Activated CD4-positive, CD25-positive, alpha-beta regulatory T cell treated with anti-CD3 and anti-CD28 coated beads, Interleukin-2, amount 50 U/mL, for 72 hours (primary cell): ENCODE measurements around the gene TNIK.

ENCODE experiments used
- DNase-seq: peaks from one replicate; pipeline ENCODE4 v3.0.0; 2021

TNIK gene

DNA sequence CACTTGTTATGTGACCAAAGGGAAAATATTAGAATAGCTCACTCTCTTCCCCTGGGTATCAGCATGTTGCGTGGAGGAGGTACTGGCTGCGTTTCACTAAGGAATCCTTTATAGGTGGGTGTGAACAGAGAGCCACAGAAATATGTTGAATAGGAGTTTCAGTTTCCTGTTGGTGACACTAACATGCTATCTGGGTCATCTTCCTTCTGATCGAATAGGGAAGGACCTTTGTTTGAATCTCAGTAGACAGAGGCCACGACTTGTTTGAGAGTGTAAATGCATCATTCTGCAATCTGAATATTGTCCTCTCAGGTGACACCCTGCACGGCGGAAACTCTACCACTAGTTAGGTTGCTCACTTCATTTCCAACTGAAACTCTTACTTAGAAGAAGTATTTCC lies 275.8 kb downstream of the TNIK start:
- DNase-seq: no peak

DNA sequence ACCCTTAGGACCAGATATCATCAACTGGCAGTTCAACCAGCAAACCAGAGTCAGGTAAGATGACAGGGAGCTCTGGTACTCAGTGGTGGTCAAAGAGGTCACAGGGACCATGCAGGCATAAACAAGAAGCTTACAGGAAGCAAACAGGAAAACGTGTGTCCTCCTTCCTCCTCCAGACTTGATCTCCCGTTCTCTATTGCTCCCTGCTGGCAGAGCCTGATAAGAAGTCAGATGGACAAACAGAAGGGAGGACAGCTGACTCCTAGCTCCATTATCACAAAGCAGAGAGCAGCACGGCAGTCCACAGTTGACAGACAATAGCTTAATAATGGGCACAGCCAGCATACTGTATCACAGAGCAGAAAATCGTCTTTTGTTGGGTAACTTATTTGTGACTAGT lies 277.2 kb downstream of the TNIK start:
- DNase-seq: no peak

GRCh38 chr3:171181907-171182690 lies 278.1 kb downstream of the TNIK start:
- no peak for DNase-seq

DNA sequence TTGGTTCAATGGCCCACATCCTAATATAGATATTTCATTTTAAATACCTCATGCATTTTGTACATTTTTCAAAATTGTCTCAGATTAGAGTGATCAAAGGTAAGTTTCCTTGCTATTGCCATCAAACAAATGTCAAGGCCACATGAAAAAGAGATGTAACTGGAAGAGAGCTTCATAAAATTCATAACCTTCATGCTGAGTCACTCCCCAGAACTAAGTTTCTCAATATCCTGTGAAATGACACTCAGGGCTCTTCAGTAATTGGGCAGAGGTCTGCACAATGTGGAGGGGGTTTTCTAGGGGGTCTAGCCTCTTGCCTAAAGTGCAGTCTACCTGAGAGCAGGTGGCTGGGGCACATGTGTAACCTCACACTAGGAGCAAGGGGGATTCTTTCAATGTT lies 281.5 kb downstream of the TNIK start:
- DNase-seq: no peak

DNA sequence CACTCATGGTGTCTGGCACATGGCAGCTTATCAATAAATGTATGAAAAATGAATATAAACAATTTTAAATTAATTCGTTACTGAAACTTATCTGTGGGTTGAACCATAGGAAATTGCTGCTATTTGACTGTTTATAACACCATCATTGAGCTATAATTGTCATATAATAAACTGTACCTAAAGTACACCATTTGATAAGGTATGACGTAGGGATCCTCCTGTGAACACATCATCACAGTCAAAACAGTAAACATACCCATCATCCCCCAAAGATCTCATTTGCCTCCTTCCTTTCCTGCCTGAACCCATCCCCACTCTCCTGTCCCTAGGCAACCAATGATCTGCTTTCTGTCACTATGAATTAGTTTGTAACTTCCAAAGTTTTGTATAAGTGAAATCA lies 282.7 kb downstream of the TNIK start:
- DNase-seq: no peak

GRCh38 chr3:171177056-171177455 lies 283.1 kb downstream of the TNIK start:
- no peak for DNase-seq

DNA sequence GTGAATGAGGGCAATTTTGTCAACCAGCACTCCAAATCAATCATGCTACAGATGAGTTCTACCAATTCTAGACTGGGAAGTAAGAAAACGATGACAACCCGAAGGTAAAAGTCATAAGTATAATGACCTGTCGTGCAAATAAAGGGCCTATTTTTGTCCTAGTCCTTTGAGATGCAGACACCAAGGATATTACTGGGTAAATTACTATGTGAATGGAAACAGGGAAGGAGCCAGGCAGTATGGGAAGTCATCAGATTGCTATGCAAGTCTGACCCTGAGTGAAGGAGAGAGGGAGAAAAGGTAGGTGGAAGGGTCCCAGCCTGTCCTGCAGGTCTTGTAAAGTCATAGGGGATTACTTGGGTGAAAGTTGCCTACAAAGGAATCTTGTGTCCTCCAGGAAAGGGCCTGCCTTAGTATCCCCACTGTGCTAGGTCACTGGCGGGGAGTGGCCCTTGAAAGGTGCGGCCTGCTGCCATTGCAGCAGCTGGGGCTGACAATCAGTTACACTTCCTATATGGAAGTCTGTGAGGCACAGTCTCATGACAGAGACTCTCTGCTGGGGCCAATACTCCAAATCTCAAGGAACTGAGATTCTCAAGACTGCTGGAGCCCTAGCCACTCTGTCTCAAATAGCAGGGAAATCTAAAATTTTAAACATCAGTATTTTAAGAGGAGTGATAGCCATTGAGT lies 283.8 kb downstream of the TNIK start:
- DNase-seq: no peak

DNA sequence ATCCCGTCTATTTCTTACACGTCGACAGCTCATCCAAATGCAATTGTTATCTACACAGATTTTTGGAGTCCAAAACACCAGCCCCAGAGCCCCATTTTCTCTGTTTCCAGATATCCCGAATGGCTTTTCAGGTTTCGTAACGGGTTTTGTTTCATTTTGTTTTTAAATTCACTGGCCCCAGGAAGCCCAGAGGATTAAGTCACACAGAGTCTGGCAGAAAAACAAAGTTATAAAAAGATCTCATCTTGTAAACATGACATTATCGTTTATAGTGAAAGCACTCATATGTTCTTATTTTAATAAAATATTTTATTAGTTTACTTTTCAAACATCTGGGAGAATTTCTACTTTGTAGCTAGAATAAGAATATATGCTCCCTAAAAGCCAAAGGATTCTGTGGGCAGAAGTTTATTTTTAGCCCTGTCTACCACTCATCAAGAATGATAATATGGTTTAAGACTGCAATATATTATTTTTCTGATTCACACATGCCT lies 284.4 kb downstream of the TNIK start:
- no peak for DNase-seq

- DNase-seq: no peak
Measured at GRCh38 chr3:171173736-171174135, 286.5 kb downstream of the TNIK start.

GRCh38 chr3:171172070-171172469 lies 288.1 kb downstream of the TNIK start:
- DNase-seq: no peak

- no peak for DNase-seq
Measured at GRCh38 chr3:171169866-171170265, 290.3 kb downstream of the TNIK start.

DNA sequence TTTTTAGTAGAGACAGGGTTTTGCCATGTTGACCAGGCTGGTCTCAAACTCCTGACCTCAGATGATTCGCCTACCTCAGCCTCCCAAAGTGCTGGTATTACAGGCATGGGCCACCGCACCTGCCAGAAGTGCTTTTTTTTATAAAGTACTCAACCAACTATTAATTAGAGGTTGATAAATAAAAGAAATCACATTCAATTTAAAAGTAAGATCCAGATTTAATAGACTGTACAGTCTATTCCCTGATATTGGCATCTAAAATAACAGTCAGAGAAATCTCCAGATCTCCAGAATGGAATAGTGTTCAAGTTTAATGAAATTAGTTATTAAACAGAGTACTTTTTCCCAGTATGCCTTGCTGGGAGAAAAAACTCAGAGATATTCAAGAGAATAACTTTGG lies 290.8 kb downstream of the TNIK start:
- no peak for DNase-seq

GRCh38 chr3:171168551-171168950 lies 291.7 kb downstream of the TNIK start:
- DNase-seq: no peak

GRCh38 chr3:171168086-171168485 lies 292.1 kb downstream of the TNIK start:
- DNase-seq: no peak

DNA sequence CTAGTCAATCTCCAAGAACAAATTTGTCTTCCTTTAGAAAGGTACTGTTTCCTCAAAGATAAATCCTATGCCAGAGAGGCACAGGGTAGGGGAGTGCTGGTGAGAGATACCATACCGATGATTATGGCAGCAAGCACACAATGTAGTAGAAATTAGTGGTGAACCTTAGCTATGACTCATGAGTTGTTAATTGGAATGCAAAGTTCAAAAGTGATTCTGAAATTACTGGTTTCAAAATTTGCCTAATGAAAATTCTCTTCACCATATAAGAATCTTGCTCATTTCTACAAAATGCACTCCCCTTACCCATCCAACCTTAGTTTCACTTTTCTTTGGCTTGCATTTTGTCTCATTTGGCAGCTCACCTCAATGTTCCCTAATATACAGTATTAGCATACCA lies 294.2 kb downstream of the TNIK start:
- DNase-seq: no peak

DNA sequence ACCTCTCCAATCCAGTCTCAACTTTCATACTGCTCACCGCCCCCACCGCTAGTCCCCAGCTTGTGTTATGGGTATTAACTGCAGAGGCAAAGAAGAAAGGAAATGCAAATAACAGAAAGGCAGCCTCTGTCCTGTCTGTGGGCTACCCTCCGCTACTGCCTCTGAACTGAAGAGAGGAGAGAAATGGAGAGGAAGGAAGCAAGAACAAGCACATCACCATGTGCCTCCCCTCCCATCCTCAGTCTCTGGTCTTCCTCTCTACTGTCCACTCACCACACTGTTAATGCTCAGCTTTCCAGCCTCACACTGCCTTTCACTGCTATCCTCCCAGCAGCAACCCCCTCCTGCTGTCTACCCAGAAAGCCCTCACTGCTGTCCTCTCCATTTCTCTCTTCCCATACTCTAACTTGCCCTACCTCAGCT lies 294.7 kb downstream of the TNIK start:
- no peak for DNase-seq

GRCh38 chr3:171164067-171164465 lies 296.1 kb downstream of the TNIK start:
- no peak for DNase-seq

GRCh38 chr3:171163101-171164066 lies 296.8 kb downstream of the TNIK start:
- no peak for DNase-seq

DNA sequence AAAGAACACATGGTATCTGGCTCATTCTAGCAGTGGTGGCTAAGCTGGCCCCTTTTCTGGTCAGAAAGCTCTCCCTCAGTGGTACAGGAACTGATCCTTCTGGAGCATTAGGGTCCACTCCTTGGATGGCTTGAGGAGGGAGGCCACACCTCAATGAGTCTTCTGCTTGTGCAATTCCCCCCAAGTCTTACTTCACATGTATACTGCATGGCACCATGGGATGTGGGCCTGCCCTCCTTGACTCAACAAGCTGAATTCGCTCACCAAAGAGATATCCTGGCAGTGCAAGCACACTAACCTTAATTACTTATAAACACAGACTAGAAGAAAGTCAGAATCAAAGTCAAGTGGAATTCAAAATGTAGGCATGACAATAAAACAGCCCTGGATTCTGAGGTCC lies 299.9 kb downstream of the TNIK start:
- no peak for DNase-seq

DNA sequence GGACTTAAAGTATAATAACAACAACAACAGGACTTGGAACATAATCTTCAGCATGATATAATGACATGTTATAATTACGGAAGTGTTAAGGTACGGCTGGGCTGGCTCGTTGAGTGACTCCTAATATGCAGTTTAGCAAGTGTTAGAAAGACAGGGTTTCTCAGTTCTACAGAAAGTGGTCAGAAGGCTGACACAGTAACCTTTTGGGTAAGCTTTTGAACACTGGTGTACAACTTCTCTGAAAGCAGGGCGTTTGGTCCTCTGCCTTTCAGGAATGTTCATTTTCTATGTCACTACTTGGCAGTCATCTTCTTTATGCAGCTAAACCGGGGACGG lies 300.4 kb downstream of the TNIK start:
- DNase-seq: no peak

DNA sequence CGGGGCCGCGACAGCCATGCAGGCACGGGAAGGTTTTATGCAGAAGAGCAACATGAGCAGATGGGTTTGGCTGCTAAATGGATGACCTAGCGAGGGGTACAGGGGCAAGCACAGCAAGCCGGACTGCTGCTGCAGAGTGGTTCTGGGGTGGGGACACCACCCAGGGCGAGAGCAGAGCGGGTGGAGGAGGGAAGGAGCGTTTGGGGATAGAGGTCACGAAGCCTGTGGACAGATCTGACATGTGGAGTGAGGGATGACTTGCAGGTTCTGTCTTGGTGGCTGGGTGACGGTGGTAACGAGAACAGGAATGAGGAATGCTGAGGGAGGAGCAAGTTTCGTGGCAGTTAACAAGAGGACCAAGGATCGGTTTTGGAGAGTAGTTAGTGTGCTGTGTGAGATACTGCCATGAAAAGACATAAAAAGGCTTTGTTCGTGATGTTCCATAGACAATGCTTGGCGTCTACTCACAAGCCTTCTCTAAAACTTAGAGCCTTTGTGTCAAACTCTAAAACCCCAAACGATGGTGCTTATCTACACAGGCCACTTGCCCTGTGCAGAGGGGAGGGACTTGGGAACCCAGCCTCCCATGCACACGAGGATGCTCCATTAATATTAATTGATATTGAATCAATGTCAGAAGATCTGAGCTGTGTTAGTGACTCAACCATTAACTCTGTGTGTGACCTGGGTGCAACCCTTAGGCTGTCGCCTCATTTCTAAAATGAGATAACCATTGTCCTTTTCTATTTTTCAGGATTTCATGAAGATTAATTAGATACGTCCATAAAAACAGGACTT lies 301.0 kb downstream of the TNIK start:
- no peak for DNase-seq

GRCh38 chr3:171157980-171158379 lies 302.2 kb downstream of the TNIK start:
- DNase-seq: no peak

DNA sequence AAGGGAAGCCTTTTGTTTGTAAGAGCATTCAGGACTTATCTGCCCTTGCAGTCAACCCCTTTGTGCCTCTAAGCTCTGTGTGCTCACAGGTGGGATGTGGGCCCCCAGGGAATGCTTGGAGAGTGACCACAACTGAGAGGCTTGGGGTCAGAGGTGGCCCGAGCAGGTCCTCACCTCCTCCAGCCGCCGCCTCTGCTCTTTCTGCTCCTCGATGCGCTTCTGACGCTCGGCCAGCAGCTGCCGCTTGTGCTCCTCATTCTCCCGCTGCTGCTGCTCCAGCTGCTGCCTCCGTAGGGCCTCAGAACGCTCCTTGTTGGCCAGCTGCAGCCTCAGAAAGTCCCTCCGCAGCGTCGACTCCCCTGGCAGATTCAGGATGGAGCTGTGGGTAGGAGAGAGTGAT lies 302.9 kb downstream of the TNIK start:
- no peak for DNase-seq
